H1 (cell line): ENCODE data around the gene OPCML. TPM values are rescaled to one million over a fixed set of nuclear protein-coding genes. Genes with fewer than 3 reads are reported as not detected.

Experiments
- CTCF ChIA-PET: fragments of 300-600 bp; sonication (Branson Sonifier 250); formaldehyde crosslinking; loops from one replicate; lab custom pipeline; 2021; ENCODE audit not compliant: partially characterized antibody; lab: Charles Lee
- POLR2A ChIA-PET: fragments of 300-600 bp; sonication (Branson Sonifier 250); formaldehyde crosslinking; loops from one replicate; lab custom pipeline; 2021; ENCODE audit warnings: inconsistent platforms; ENCODE audit not compliant: partially characterized antibody; lab: Charles Lee
- DNase-seq, 2 experiments: peaks; one replicate each; pipeline versions ENCODE4 v3.0.0 to v3.0.0-alpha.2; 2010 to 2022; ENCODE audit warnings: low spot score in 2 of 2, low read depth in 1 of 2, mixed read lengths in 1 of 2
- FAIRE-seq: peaks from 2 replicates; lab custom pipeline; 2011; peaks lifted over from hg19 to GRCh38; lab: Jason Lieb, UNC
- H2AFZ ChIP-seq: 2 replicates; pipeline ENCODE4 v1.8.1; 2012; ENCODE audit warnings: low read length, inconsistent platforms
- H2AK5ac ChIP-seq: 2 replicates; pipeline ENCODE4 v1.6.1; 2013; ENCODE audit warnings: low read depth, low read length
- H2BK120ac ChIP-seq: replicated peaks from 2 replicates; pipeline ENCODE3; 2013; ENCODE audit warnings: low read depth, low read length, inconsistent platforms
- H2BK12ac ChIP-seq: 2 replicates; pipeline ENCODE4 v1.6.1; 2013; ENCODE audit warnings: low read depth, low read length
- H2BK15ac ChIP-seq: 2 replicates; pipeline ENCODE4 v1.6.1; 2013; ENCODE audit warnings: low read length
- H2BK20ac ChIP-seq: 2 replicates; pipeline ENCODE4 v1.6.1; 2013; ENCODE audit warnings: low read length
- H2BK5ac ChIP-seq: 2 replicates; pipeline ENCODE4 v1.6.1; 2013; ENCODE audit warnings: low read depth, low read length
- H3K14ac ChIP-seq: 2 replicates; pipeline ENCODE4 v1.6.1; 2013; ENCODE audit warnings: inconsistent platforms; ENCODE audit not compliant: insufficient read length
- H3K18ac ChIP-seq: 2 replicates; pipeline ENCODE4 v1.6.1; 2013; ENCODE audit warnings: low read length; ENCODE audit errors: extremely low read depth
- H3K23ac ChIP-seq: 2 replicates; pipeline ENCODE4 v1.6.1; 2013; ENCODE audit warnings: inconsistent platforms; ENCODE audit not compliant: insufficient read length
- H3K23me2 ChIP-seq: 2 replicates; pipeline ENCODE4 v1.6.1; 2013; ENCODE audit warnings: low read depth, low read length
- H3K27ac ChIP-seq: 2 replicates; pipeline ENCODE4 v1.6.1; 2011; ENCODE audit warnings: low read depth, low read length, inconsistent platforms
- H3K27me3 ChIP-seq, 4 experiments: replicated peaks in 1 of 4; 1 replicate in 1 of 4; 2 replicates in 3 of 4; pipeline versions ENCODE4 v1.6.1 to v1.8.1; 2011 to 2013; ENCODE audit warnings: low read length in 3 of 4, mild to moderate bottlenecking in 3 of 4, inconsistent platforms in 2 of 4, mixed read lengths in 2 of 4, moderate library complexity in 1 of 4; ENCODE audit not compliant: control insufficient read depth in 3 of 4, insufficient read depth in 3 of 4; ENCODE audit errors: extremely low read depth in 1 of 4
- H3K36me3 ChIP-seq, 4 experiments: 2 replicates each; pipeline versions ENCODE4 v1.6.1 to v1.8.1; 2011 to 2013; ENCODE audit warnings: mild to moderate bottlenecking in 4 of 4, low read length in 3 of 4, moderate library complexity in 2 of 4, control low read depth in 1 of 4, inconsistent platforms in 1 of 4; ENCODE audit not compliant: insufficient read depth in 4 of 4, control insufficient read depth in 2 of 4
- H3K4ac ChIP-seq: replicated peaks from 2 replicates; pipeline ENCODE3; 2013; ENCODE audit warnings: low read length, low read depth, mixed read lengths, inconsistent platforms; ENCODE audit not compliant: insufficient read length
- H3K4me1 ChIP-seq, 4 experiments: replicated peaks in 1 of 4; 1 replicate in 1 of 4; 2 replicates in 3 of 4; pipeline versions ENCODE4 v1.6.1 to v1.8.1; 2011 to 2013; ENCODE audit warnings: low read length in 3 of 4, inconsistent platforms in 2 of 4, mixed read lengths in 1 of 4; ENCODE audit not compliant: insufficient read depth in 4 of 4, control insufficient read depth in 3 of 4
- H3K4me2 ChIP-seq, 2 experiments: 2 replicates each; pipeline versions ENCODE4 v1.6.1 to v1.8.1; 2011 to 2013; ENCODE audit warnings: low read depth in 2 of 2, low read length in 2 of 2, control low read depth in 1 of 2, inconsistent platforms in 1 of 2, mild to moderate bottlenecking in 1 of 2; ENCODE audit not compliant: insufficient read depth in 1 of 2
- H3K4me3 ChIP-seq, 4 experiments: fragments of 200-600, 300-600 bp in 1 of 4; sonication (generic), shearing (Covaris generic), sonication (Bioruptor Twin) in 1 of 4; 2 replicates each; pipeline versions ENCODE4 v1.5.1 to v1.8.1; 2011 to 2016; ENCODE audit warnings: low read length in 4 of 4, low read depth in 3 of 4, control low read depth in 2 of 4, inconsistent platforms in 2 of 4, mild to moderate bottlenecking in 2 of 4, mixed read lengths in 1 of 4, moderate library complexity in 1 of 4; ENCODE audit not compliant: insufficient read depth in 2 of 4; ENCODE audit errors: extremely low read depth in 1 of 4
- H3K56ac ChIP-seq: replicated peaks from 2 replicates; pipeline ENCODE3; 2013; ENCODE audit warnings: low read depth, mild to moderate bottlenecking, mixed read lengths, low read length, inconsistent platforms; ENCODE audit not compliant: insufficient read length
- H3K79me1 ChIP-seq: 2 replicates; pipeline ENCODE4 v1.6.1; 2013; ENCODE audit warnings: low read depth, low read length, control low read depth
- H3K79me2 ChIP-seq, 2 experiments: 2 replicates each; pipeline versions ENCODE4 v1.6.1 to v1.8.1; 2012 to 2013; ENCODE audit warnings: low read length in 2 of 2, mild to moderate bottlenecking in 2 of 2, inconsistent platforms in 1 of 2; ENCODE audit not compliant: insufficient read depth in 2 of 2, control insufficient read depth in 1 of 2
- H3K9ac ChIP-seq, 4 experiments: replicated peaks in 1 of 4; 1 replicate in 1 of 4; 2 replicates in 3 of 4; pipeline versions ENCODE4 v1.6.1 to v1.8.1; 2011 to 2013; ENCODE audit warnings: low read depth in 3 of 4, low read length in 3 of 4, control low read depth in 2 of 4, mild to moderate bottlenecking in 2 of 4, moderate library complexity in 2 of 4, inconsistent platforms in 1 of 4; ENCODE audit errors: extremely low read depth in 1 of 4
- H3K9me3 ChIP-seq, 2 experiments: 2 replicates each; pipeline versions ENCODE4 v1.6.1 to v1.8.1; 2012 to 2013; ENCODE audit warnings: mild to moderate bottlenecking in 2 of 2, moderate library complexity in 2 of 2, control low read depth in 1 of 2, inconsistent platforms in 1 of 2, low read depth in 1 of 2, low read length in 1 of 2, mixed read lengths in 1 of 2; ENCODE audit not compliant: insufficient read depth in 2 of 2
- H4K20me1 ChIP-seq, 2 experiments: replicated peaks in 1 of 2; 2 replicates each; pipeline versions ENCODE3 to v1.8.1; 2011 to 2013; ENCODE audit warnings: inconsistent platforms in 2 of 2, low read length in 2 of 2, mild to moderate bottlenecking in 1 of 2; ENCODE audit not compliant: insufficient read depth in 2 of 2, control insufficient read depth in 1 of 2
- H4K5ac ChIP-seq: 2 replicates; pipeline ENCODE4 v1.6.1; 2013; ENCODE audit warnings: low read length, low read depth, mixed read lengths, inconsistent platforms; ENCODE audit not compliant: insufficient read length
- H4K8ac ChIP-seq: 2 replicates; pipeline ENCODE4 v1.8.0; 2013; ENCODE audit warnings: mild to moderate bottlenecking, moderate library complexity, low read length, inconsistent platforms; ENCODE audit not compliant: insufficient read depth; ENCODE audit errors: extremely low read depth
- H4K91ac ChIP-seq: replicated peaks from 2 replicates; pipeline ENCODE3; 2013; ENCODE audit warnings: low read length, mixed read lengths, inconsistent platforms; ENCODE audit not compliant: insufficient read length
- ATF2 ChIP-seq: IDR thresholded peaks from 2 replicates; pipeline ENCODE4 v1.6.1; 2012; ENCODE audit warnings: low read length, inconsistent platforms
- CREB1 ChIP-seq: IDR thresholded peaks from 2 replicates; pipeline ENCODE4 v1.6.1; 2012; ENCODE audit warnings: inconsistent platforms
- EGR1 ChIP-seq: IDR thresholded peaks from 2 replicates; pipeline ENCODE4 v1.6.1; 2011; ENCODE audit warnings: low read depth, low read length, borderline replicate concordance
- MAX ChIP-seq: IDR thresholded peaks from 2 replicates; pipeline ENCODE4 v1.6.1; 2012; ENCODE audit warnings: inconsistent platforms
- RFX5 ChIP-seq: IDR thresholded peaks from 2 replicates; pipeline ENCODE4 v1.6.1; 2011; ENCODE audit warnings: low read depth, low read length, improper control_type of control experiment, borderline replicate concordance
- RXRA ChIP-seq: IDR thresholded peaks from 2 replicates; pipeline ENCODE4 v1.6.1; 2011; ENCODE audit warnings: low read depth, mild to moderate bottlenecking, low read length, moderate library complexity; ENCODE audit not compliant: insufficient read depth
- SIX5 ChIP-seq: IDR thresholded peaks from 2 replicates; pipeline ENCODE4 v1.6.1; 2011; ENCODE audit warnings: mild to moderate bottlenecking, low read depth, low read length
- SP2 ChIP-seq: IDR thresholded peaks from 2 replicates; pipeline ENCODE4 v1.6.1; 2012; ENCODE audit warnings: mild to moderate bottlenecking, low read length, inconsistent platforms
- SRF ChIP-seq: IDR thresholded peaks from 2 replicates; pipeline ENCODE4 v1.6.1; 2011; ENCODE audit warnings: mild to moderate bottlenecking, low read depth, low read length, moderate library complexity
- ZNF274 ChIP-seq: IDR thresholded peaks from 2 replicates; pipeline ENCODE4 v1.7.0; 2012; ENCODE audit warnings: low read length, borderline replicate concordance; ENCODE audit errors: extremely low read depth
- WGBS, 2 experiments: shearing (Covaris generic) in 1 of 2; methylation state at CpG; one replicate each; pipeline versions ENCODE4 v1.1.6 to v1.1.7; 2013 to 2015; ENCODE audit warnings: low lambda C conversion rate in 2 of 2, mixed read lengths in 2 of 2, inconsistent platforms in 1 of 2, low coverage in 1 of 2, missing lambda C conversion rate in 1 of 2; ENCODE audit not compliant: insufficient replicate concordance in 2 of 2, insufficient coverage in 1 of 2, insufficient read length in 1 of 2; ENCODE audit errors: extremely low coverage in 1 of 2, missing lambda C conversion rate in 1 of 2; 5-methylcytosine and 5-hydroxymethylcytosine counted together
- polyA plus RNA-seq, 7 experiments: library from polyadenylated mRNA; depleted of rRNA in 3 of 7; stranded (reverse) in 5 of 7; unstranded in 2 of 7; fragments of >200 nt in 5 of 7; fragments of 200-250 nt in 2 of 7; gene quantifications; 1 replicate in 5 of 7; 2 replicates in 1 of 7; 4 replicates in 1 of 7; pipeline versions ENCODE4 v1.2.1 to v1.2.3, GENCODE V29; 2011 to 2013; ENCODE audit warnings: missing spikeins in 2 of 7, mixed read lengths in 2 of 7
- total RNA-seq: library from RNA; stranded (reverse); fragmentation: NEBNext Ultra II Directional; extraction: Animal tissue kit (Norgen Biotek cat#: 25700); gene quantifications from 2 replicates; pipeline ENCODE4 v1.2.1, GENCODE V29; 2021
- TF ChIP-seq, protein P1 (sequence below): IDR thresholded peaks from 2 replicates; pipeline ENCODE4 v1.6.1; 2012; ENCODE audit warnings: inconsistent platforms

OPCML gene
- total and polyA plus RNA-seq, 2 of the 8 experiments (the other 6 are each of a cell fraction or from before 2014, with no cell fraction given): 2.3 to 3.1 TPM

DNA sequence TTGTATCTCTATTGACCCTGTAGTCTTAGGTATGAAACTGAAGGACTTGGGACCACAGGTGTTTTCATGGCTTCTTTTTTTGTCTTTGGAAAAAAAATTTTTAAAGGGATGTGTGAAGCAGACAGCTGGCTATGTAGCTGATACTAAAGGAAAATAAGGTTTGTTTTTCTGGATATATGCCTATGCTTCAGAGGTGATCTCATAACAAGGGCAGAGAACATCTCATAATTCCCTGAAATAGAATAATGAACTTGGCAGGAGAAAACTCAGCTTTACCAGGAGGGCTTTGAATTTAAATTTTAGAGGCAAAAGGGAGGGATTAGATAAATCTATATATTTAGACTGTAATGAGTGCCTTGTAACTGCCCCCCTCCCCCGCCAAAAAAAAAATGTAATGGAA is 714.9 kb downstream of the OPCML start:
- POLR2A ChIA-PET: no interaction called here
- DNase-seq: no peak
- no peak overlapping the region for H3K4ac ChIP-seq
- H3K23me2 ChIP-seq: no peaks in the 10 kb centered on the region
- H3K79me1 ChIP-seq: no peaks in the 10 kb centered on the region
- no peak overlapping the region for H2AFZ ChIP-seq
- no peaks in the 10 kb centered on the region for H3K79me2 ChIP-seq
- no peak overlapping the region for H2AK5ac ChIP-seq
- H4K5ac ChIP-seq: no peak overlapping the region
- H3K56ac ChIP-seq: no peak overlapping the region
- WGBS, 2 experiments: 91% methylated on average over 1 of the region's 1 CpG; no CpG with 5 or more reads in 1 of the 2 experiments
- no peak overlapping the region for H4K8ac ChIP-seq
- peaks cover 0 to 4% (median 2%) of the 10 kb centered on the region in 4 experiments; a peak in 4 of 7 replicates for H3K4me1 ChIP-seq
- no peak overlapping the region for H3K18ac ChIP-seq
- no peak overlapping the region for H2BK12ac ChIP-seq
- no peak overlapping the region for H3K4me3 ChIP-seq
- H3K14ac ChIP-seq: no peak overlapping the region
- CTCF ChIA-PET: no interaction called here
- no peak overlapping the region for H4K91ac ChIP-seq
- no peak overlapping the region for H3K9ac ChIP-seq
- H2BK120ac ChIP-seq: no peak overlapping the region
- H2BK20ac ChIP-seq: no peak overlapping the region
- FAIRE-seq: no peak
- H3K27me3 ChIP-seq: no peaks in the 10 kb centered on the region
- TF ChIP-seq SP2 (no peak), MAX (no peak), EGR1 (no peak), ATF2 (no peak), SIX5 (no peak), SRF (no peak), CREB1 (no peak), RFX5 (no peak), RXRA (no peak), ZNF274 (no peak)
- TF ChIP-seq, protein P1, sequence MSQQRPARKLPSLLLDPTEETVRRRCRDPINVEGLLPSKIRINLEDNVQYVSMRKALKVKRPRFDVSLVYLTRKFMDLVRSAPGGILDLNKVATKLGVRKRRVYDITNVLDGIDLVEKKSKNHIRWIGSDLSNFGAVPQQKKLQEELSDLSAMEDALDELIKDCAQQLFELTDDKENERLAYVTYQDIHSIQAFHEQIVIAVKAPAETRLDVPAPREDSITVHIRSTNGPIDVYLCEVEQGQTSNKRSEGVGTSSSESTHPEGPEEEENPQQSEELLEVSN: no peak
- TF ChIP-seq, all 59 proteins: peak for 0
- H3K4me2 ChIP-seq: no peak overlapping the region
- H2BK15ac ChIP-seq: no peak overlapping the region
- no peaks in the 10 kb centered on the region for H3K9me3 ChIP-seq
- no peak overlapping the region for H3K27ac ChIP-seq
- H4K20me1 ChIP-seq: no peaks in the 10 kb centered on the region
- H3K36me3 ChIP-seq: no peaks in the 10 kb centered on the region
- H3K23ac ChIP-seq: no peak overlapping the region
- no peak overlapping the region for H2BK5ac ChIP-seq
